ENCODE data around the gene RIBC2. TPM values are rescaled to one million over a fixed set of nuclear protein-coding genes. Genes with fewer than 3 reads are reported as not detected.
"Not testable (repeated sequence)": the region's sequence is repeated elsewhere in the genome, so short reads cannot be mapped to it uniquely, and the experiment has no call there.

RIBC2 gene
- total RNA-seq, 2 experiments from 2014 or later: 4.8 to 7.0 TPM

- ChIA-PET POLR2A (no interaction called here), CTCF (interaction anchor here (0.6 kb wide), 1 partner anchor 826 kb away, joined by 4 read pairs; no protein-coding TSS in a partner anchor)
- no peaks in the 10 kb centered on the region for H3K4me1 Mint-ChIP-seq
- no peak overlapping the region for H3K4me3 Mint-ChIP-seq
- H3K27ac Mint-ChIP-seq: no peak overlapping the region
- peaks cover 3% of the 10 kb centered on the region for H3K27me3 Mint-ChIP-seq
- peaks cover 9% of the 10 kb centered on the region for H3K9me3 Mint-ChIP-seq
- DNase-seq: no peak
- peaks cover 3% of the 10 kb centered on the region for H3K36me3 Mint-ChIP-seq (ENCODE audit: low read depth)
Observed at GRCh38 chr22:45427114-45427513, 13.6 kb downstream of the RIBC2 start.

GRCh38 chr22:45428391-45429385 lies 15.2 kb downstream of the RIBC2 start:
- Mint-ChIP-seq H3K36me3 (ENCODE audit: low read depth) (peaks cover 3% of the 10 kb centered on the region), H3K27me3 (peaks cover 3% of the 10 kb centered on the region), H3K27ac (no peak overlapping the region), H3K4me1 (no peaks in the 10 kb centered on the region), H3K4me3 (no peak overlapping the region), H3K9me3 (peaks cover 9% of the 10 kb centered on the region)
- DNase-seq: no peak
- POLR2A ChIA-PET: no interaction called here
- CTCF ChIA-PET: no interaction called here

GRCh38 chr22:45429424-45429823 lies 15.9 kb downstream of the RIBC2 start:
- POLR2A ChIA-PET: no interaction called here
- peaks cover 3% of the 10 kb centered on the region for H3K27me3 Mint-ChIP-seq
- H3K4me1 Mint-ChIP-seq: no peaks in the 10 kb centered on the region
- CTCF ChIA-PET: no interaction called here
- H3K36me3 Mint-ChIP-seq (ENCODE audit: low read depth): peaks cover 3% of the 10 kb centered on the region
- no peak overlapping the region for H3K4me3 Mint-ChIP-seq
- H3K27ac Mint-ChIP-seq: no peak overlapping the region
- DNase-seq: no peak
- H3K9me3 Mint-ChIP-seq: peaks cover 9% of the 10 kb centered on the region

GRCh38 chr22:45429981-45430775 lies 16.7 kb downstream of the RIBC2 start:
- CTCF ChIA-PET: no interaction called here
- Mint-ChIP-seq H3K4me1 (peaks cover 2% of the 10 kb centered on the region), H3K9me3 (peaks cover 9% of the 10 kb centered on the region), H3K4me3 (no peak overlapping the region), H3K36me3 (ENCODE audit: low read depth) (peaks cover 3% of the 10 kb centered on the region), H3K27me3 (peaks cover 3% of the 10 kb centered on the region), H3K27ac (no peak overlapping the region)
- DNase-seq: no peak
- POLR2A ChIA-PET: interaction anchor here (0.5 kb wide), 1 partner anchor 177 kb away, joined by 5 read pairs; no protein-coding TSS in a partner anchor

- H3K4me3 Mint-ChIP-seq: no peak overlapping the region
- peaks cover 9% of the 10 kb centered on the region for H3K4me1 Mint-ChIP-seq
- ChIA-PET POLR2A (no interaction called here), CTCF (no interaction called here)
- peaks cover 3% of the 10 kb centered on the region for H3K36me3 Mint-ChIP-seq (ENCODE audit: low read depth)
- no peak for DNase-seq
- no peak overlapping the region for H3K27ac Mint-ChIP-seq
- peaks cover 3% of the 10 kb centered on the region for H3K27me3 Mint-ChIP-seq
- H3K9me3 Mint-ChIP-seq: peaks cover 9% of the 10 kb centered on the region
Observed at GRCh38 chr22:45430871-45431270, 17.4 kb downstream of the RIBC2 start.

- DNase-seq: no peak
- POLR2A ChIA-PET: no interaction called here
- Mint-ChIP-seq H3K36me3 (ENCODE audit: low read depth) (no peaks in the 10 kb centered on the region), H3K27me3 (no peaks in the 10 kb centered on the region), H3K27ac (no peak overlapping the region), H3K9me3 (no peaks in the 10 kb centered on the region), H3K4me1 (peaks cover 14% of the 10 kb centered on the region), H3K4me3 (no peak overlapping the region)
- CTCF ChIA-PET: interaction anchor here (1.7 kb wide), 1 partner anchor 13 kb away, joined by 6 read pairs; no protein-coding TSS in a partner anchor
Observed at GRCh38 chr22:45434981-45435380, 21.5 kb downstream of the RIBC2 start.

- H3K27ac Mint-ChIP-seq: no peak overlapping the region
- DNase-seq: peak; percentile 83
- ChIA-PET POLR2A (no interaction called here), CTCF (no interaction called here)
- H3K9me3 Mint-ChIP-seq: no peaks in the 10 kb centered on the region
- peaks cover 16% of the 10 kb centered on the region for H3K4me1 Mint-ChIP-seq
- H3K4me3 Mint-ChIP-seq: no peak overlapping the region
- no peaks in the 10 kb centered on the region for H3K36me3 Mint-ChIP-seq (ENCODE audit: low read depth)
- H3K27me3 Mint-ChIP-seq: no peaks in the 10 kb centered on the region
Observed at GRCh38 chr22:45435544-45436139, 22.1 kb downstream of the RIBC2 start.

GRCh38 chr22:45436871-45437517 lies 23.5 kb downstream of the RIBC2 start:
- H3K36me3 Mint-ChIP-seq (ENCODE audit: low read depth); H3K27me3 Mint-ChIP-seq; H3K4me3 Mint-ChIP-seq; H3K9me3 Mint-ChIP-seq; POLR2A ChIA-PET; H3K27ac Mint-ChIP-seq: not testable (repeated sequence)
- peak; percentile 31 for DNase-seq
- CTCF ChIA-PET: interaction anchor here (0.7 to 1.5 kb wide), 6 partner anchors 10 to 165 kb away, joined by 3 to 6 read pairs (median 3); no protein-coding TSS in a partner anchor
- peaks cover 23% of the 10 kb centered on the region for H3K4me1 Mint-ChIP-seq

GRCh38 chr22:45438336-45438735 lies 24.8 kb downstream of the RIBC2 start:
- Mint-ChIP-seq H3K4me1 (peaks cover 23% of the 10 kb centered on the region), H3K9me3 (no peaks in the 10 kb centered on the region), H3K36me3 (ENCODE audit: low read depth) (no peaks in the 10 kb centered on the region), H3K4me3 (no peak overlapping the region), H3K27me3 (no peaks in the 10 kb centered on the region), H3K27ac (no peak overlapping the region)
- CTCF ChIA-PET: interaction anchor here (0.7 kb wide), 1 partner anchor 544 kb away, joined by 4 read pairs; no protein-coding TSS in a partner anchor
- POLR2A ChIA-PET: no interaction called here
- no peak for DNase-seq

GRCh38 chr22:45440688-45441087 lies 27.2 kb downstream of the RIBC2 start:
- H3K4me3 Mint-ChIP-seq: peak overlapping the region; percentile 2
- POLR2A ChIA-PET; DNase-seq; H3K27me3 Mint-ChIP-seq; H3K36me3 Mint-ChIP-seq (ENCODE audit: low read depth); H3K9me3 Mint-ChIP-seq; CTCF ChIA-PET: not testable (repeated sequence)
- H3K4me1 Mint-ChIP-seq: peaks cover 16% of the 10 kb centered on the region
- peak overlapping the region; percentile 52 for H3K27ac Mint-ChIP-seq

- ChIA-PET CTCF (no interaction called here), POLR2A (no interaction called here)
- Mint-ChIP-seq H3K36me3 (ENCODE audit: low read depth) (no peaks in the 10 kb centered on the region), H3K27me3 (no peaks in the 10 kb centered on the region), H3K9me3 (no peaks in the 10 kb centered on the region), H3K27ac (peak overlapping the region; percentile 52), H3K4me1 (peaks cover 14% of the 10 kb centered on the region), H3K4me3 (peak overlapping the region; percentile 2)
- DNase-seq: peak; percentile 32
Observed at GRCh38 chr22:45441138-45441537, 27.6 kb downstream of the RIBC2 start.

- H3K27ac Mint-ChIP-seq: no peak overlapping the region
- ChIA-PET CTCF (interaction anchor here (0.6 kb wide), 2 partner anchors 183 to 540 kb away, joined by 3 read pairs; no protein-coding TSS in a partner anchor), POLR2A (no interaction called here)
- H3K4me3 Mint-ChIP-seq: no peak overlapping the region
- no peak for DNase-seq
- H3K36me3 Mint-ChIP-seq (ENCODE audit: low read depth): no peaks in the 10 kb centered on the region
- H3K27me3 Mint-ChIP-seq: no peaks in the 10 kb centered on the region
- H3K4me1 Mint-ChIP-seq: peaks cover 14% of the 10 kb centered on the region
- no peaks in the 10 kb centered on the region for H3K9me3 Mint-ChIP-seq
Observed at GRCh38 chr22:45442116-45442515, 28.6 kb downstream of the RIBC2 start.

Measured in activated CD4-positive, alpha-beta T cell treated with anti-CD3 and anti-CD28 coated beads, Interleukin-2, amount 10 ng/mL, durations not matched to agents 7 days and 5 days (primary cell).